Measurements from ENCODE around the gene GSTO2.

DNA sequence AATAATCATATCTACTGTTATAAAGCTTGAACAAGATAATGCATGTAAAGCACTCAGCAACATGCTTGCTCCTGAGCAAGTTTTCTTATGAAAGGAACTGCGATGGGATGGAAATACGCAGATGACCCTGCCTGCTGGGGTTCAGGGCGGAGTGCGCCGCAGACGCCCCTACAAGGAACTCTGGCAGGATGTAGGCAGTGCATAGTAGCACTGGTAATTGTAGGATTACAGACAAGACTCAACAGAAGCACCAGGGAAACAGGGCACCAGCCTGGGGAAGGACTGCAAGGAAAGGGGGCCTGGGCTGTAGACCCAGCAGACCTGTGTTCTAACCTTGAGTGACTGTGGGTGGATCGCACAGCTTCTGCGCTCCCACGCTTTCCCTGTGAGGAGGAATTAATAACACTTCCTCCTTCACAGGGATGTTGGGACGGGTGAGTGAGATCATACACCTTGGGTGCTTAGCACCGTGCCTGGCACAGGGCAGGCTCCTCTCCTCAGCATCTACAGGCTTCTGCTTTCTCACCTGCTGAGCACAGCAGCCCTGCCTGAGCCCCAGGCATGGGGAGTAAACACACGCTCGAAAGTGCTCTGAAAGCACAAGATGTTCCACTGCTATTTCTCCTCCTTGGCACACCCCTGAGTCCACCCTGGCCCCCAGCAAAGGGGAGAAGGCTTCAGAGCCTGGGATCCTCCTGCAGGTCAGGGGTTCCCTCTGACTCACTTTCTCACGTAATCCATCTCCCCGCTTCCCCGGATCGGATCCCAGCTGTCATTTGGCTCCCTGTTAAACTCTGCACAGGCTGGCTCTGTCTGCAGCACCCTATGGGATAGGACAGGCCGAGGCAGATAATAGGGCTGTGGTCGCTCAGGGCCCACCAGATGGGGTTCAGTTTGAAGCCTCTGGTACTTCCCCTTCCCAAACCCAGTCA is 50.1 kb downstream of the GSTO2 start:
- TF ChIP-seq, protein P1, sequence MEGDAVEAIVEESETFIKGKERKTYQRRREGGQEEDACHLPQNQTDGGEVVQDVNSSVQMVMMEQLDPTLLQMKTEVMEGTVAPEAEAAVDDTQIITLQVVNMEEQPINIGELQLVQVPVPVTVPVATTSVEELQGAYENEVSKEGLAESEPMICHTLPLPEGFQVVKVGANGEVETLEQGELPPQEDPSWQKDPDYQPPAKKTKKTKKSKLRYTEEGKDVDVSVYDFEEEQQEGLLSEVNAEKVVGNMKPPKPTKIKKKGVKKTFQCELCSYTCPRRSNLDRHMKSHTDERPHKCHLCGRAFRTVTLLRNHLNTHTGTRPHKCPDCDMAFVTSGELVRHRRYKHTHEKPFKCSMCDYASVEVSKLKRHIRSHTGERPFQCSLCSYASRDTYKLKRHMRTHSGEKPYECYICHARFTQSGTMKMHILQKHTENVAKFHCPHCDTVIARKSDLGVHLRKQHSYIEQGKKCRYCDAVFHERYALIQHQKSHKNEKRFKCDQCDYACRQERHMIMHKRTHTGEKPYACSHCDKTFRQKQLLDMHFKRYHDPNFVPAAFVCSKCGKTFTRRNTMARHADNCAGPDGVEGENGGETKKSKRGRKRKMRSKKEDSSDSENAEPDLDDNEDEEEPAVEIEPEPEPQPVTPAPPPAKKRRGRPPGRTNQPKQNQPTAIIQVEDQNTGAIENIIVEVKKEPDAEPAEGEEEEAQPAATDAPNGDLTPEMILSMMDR (conservative IDR thresholded peaks at IDR 0.05; ENCODE audit: low read length), result no peak
- TF ChIP-seq EZH2phosphoT487 (IDR thresholded peaks at IDR 0.05; ENCODE audit: borderline replicate concordance, low read depth, low read length), result no peak
